Fibroblast of pulmonary artery (primary cell): ENCODE data around the gene ALDH9A1.
A peak's percentile ranks its signal among the peaks of the same experiment; 100 is the strongest.
"Not testable (repeated sequence)": the region's sequence is repeated elsewhere in the genome, so short reads cannot be mapped to it uniquely, and the experiment has no call there.

ENCODE experiments used
- DNase-seq: peaks from one replicate; pipeline ENCODE4 v3.0.0-alpha.2; 2010; ENCODE audit warnings: low read depth
- H3K4me3 ChIP-seq: replicated peaks from 2 replicates; pipeline ENCODE4 v1.5.1; 2011; ENCODE audit warnings: low read depth, mild to moderate bottlenecking, control low read depth, low read length, moderate library complexity
- TF ChIP-seq, protein P1 (sequence below): IDR thresholded peaks from 2 replicates; pipeline ENCODE4 v1.5.1; 2011; ENCODE audit warnings: mild to moderate bottlenecking, control low read depth, low read length, inconsistent platforms; ENCODE audit errors: missing control alignments

ALDH9A1 gene

GRCh38 chr1:165726841-165727240 lies 28.5 kb upstream of the ALDH9A1 start:
- no peak for DNase-seq
- no peak overlapping the region for H3K4me3 ChIP-seq
- TF ChIP-seq, protein P1, sequence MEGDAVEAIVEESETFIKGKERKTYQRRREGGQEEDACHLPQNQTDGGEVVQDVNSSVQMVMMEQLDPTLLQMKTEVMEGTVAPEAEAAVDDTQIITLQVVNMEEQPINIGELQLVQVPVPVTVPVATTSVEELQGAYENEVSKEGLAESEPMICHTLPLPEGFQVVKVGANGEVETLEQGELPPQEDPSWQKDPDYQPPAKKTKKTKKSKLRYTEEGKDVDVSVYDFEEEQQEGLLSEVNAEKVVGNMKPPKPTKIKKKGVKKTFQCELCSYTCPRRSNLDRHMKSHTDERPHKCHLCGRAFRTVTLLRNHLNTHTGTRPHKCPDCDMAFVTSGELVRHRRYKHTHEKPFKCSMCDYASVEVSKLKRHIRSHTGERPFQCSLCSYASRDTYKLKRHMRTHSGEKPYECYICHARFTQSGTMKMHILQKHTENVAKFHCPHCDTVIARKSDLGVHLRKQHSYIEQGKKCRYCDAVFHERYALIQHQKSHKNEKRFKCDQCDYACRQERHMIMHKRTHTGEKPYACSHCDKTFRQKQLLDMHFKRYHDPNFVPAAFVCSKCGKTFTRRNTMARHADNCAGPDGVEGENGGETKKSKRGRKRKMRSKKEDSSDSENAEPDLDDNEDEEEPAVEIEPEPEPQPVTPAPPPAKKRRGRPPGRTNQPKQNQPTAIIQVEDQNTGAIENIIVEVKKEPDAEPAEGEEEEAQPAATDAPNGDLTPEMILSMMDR, result no peak

- TF ChIP-seq, protein P1, result no peak
- DNase-seq, result no peak
- H3K4me3 ChIP-seq, result no peak overlapping the region
Measured at GRCh38 chr1:165726169-165726568, 27.8 kb upstream of the ALDH9A1 start.

DNA sequence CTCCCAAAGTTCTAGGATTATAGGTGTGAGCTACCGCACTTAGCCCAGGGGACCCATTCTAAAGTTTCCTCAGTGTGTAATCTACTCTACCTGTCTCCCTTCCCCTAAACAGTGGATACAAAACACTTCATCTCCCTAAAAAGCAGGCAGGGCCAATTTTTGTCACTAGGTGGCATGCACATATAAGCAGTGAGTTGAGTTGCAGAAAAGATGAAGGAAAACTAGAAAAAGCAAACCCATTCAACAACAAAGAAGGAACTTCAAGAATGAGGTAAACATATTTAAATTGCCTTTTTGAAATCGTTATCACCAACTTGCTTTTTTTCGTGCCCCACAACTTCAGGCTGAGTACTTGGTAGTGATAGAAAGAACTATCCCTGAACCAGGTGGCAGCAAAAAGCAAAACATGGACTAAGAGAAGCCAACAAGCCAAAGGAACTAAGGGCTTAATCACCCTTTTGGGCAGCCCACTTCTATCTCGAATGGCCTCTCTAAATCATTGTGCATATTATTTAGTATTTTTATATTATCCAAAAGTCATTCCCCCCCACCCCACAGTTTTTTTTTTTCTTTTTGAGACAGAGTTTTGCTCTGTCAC lies 19.7 kb upstream of the ALDH9A1 start:
- peak; percentile 82 for DNase-seq
- no peak overlapping the region for H3K4me3 ChIP-seq
- TF ChIP-seq, protein P1, result peak; percentile 96

DNA sequence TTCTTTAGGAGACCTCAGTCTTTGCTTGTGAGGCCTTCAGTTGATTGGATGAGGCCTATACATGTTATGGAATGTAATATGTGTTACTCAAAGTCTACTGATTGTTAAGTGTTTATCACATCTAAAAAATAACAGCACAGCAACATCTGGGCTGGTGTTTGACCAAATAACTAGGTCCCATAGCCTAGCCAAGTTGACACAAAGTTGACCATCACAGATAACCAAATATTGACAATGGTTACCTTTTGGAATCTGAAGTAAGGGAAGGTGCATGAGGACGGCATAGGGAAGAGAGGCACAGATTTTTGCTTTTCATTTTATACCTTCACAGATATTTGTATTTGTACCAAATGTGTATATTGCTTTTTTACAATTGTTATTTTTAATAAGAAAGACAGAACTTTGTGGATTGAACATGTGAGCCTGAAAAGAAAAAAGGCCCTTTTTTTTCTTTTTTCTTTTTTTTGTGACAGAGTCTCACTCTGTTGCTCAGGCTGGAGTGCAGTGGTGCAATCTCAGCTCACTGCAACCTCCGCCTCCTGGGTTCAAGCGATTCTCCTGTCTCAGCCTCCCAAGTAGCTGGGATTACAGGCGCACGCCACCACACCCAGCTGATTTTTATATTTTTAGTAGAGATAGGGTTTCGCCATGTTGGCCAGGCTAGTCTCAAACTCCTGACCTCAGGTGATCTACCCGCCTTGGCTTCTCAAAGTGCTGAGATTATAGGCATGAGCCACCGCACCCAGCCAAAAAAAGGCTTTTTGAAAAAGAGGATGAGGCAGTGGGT lies 18.1 kb upstream of the ALDH9A1 start:
- not testable (repeated sequence) for DNase-seq, H3K4me3 ChIP-seq

DNA sequence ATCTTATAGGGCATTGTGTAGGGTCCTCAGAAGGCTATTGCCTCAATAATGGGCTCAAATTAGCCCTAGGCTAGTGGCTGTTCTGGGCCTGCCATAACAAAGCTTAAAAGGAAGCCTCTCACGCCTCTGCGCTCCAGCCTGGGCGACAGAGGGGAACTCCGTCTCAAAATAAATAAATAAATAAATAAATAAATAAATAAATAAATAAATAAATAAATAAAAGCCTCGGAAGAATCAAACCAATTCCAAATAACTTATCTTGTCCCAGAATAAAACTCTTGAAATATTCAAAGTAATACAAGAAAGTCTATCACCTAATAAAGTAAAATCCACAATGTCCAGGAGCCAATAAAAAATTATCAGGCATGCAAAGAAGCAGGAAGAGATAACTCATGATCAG lies 14.4 kb upstream of the ALDH9A1 start:
- no peak for DNase-seq
- no peak overlapping the region for H3K4me3 ChIP-seq
- TF ChIP-seq, protein P1, result no peak

GRCh38 chr1:165707984-165708706 lies 9.8 kb upstream of the ALDH9A1 start:
- H3K4me3 ChIP-seq, result no peak overlapping the region
- TF ChIP-seq, protein P1, result no peak
- no peak for DNase-seq

GRCh38 chr1:165703648-165704047 lies 5.3 kb upstream of the ALDH9A1 start:
- H3K4me3 ChIP-seq, result no peak overlapping the region
- DNase-seq, result no peak
- TF ChIP-seq, protein P1, result no peak

GRCh38 chr1:165701922-165702321 lies 3.6 kb upstream of the ALDH9A1 start:
- H3K4me3 ChIP-seq, DNase-seq: not testable (repeated sequence)
